GM19467 (cell line): ENCODE data around the gene VN1R2.
"Not testable (repeated sequence)": the region's sequence is repeated elsewhere in the genome, so short reads cannot be mapped to it uniquely, and the experiment has no call there.

Source experiments
- ATAC-seq: cut with Tn5 transposase; IDR thresholded peaks from one replicate; pipeline ENCODE4 v1.9.1; 2021; ENCODE audit warnings: mild to moderate bottlenecking, moderate library complexity; ENCODE audit not compliant: unreplicated experiment

VN1R2 gene

DNA sequence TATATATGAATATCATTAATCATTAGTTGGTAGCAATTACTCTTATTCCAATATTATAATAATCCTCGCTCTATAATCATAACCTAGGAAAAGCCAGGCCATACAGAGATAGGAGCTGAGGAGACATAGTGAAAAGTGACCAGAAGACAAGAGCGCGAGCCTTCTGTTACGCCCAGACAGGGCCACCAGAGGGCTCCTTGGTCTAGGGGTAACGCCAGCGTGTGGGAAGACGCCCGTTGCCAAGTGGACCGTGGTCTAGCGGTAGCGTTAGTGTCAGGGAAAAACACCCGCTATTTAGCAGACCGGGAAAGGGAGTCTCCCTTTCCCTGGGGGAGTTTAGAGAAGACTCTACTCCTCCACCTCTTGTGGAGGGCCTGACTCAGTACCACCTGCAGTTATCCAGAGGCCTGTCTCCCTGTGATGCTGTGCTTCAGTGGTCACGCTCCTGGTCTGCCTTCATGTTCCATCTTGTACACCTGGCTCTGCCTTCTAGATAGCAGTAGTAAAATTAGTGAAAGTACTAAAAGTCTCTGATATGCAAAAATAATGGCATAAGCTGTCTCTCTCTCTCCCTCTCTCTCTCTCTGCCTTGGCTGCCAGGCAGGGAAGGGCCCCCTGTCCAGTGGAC is at the start of gene VN1R2:
TSS of gene VN1R2 (plus strand) at position 578 of the 628 bp plus-strand sequence. CDS start 84 bp downstream, outside the sequence.
- ATAC-seq, result not testable (repeated sequence)

DNA sequence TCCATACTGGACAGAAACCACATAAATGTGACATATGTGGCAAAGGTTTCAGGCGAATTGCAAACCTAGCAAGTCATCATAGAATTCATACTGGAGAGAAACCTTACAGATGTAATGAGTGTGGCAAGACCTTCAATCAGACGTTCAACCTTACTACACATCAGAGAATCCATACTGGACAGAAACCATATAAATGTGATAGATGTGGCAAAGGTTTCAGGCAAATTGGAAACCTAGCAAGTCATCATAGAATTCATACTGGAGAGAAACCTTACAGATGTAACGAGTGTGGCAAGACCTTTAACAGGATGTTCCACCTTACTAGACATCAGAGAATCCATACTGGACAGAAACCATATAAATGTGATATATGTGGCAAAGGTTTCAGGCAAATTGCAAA is 46.5 kb upstream of the VN1R2 start:
- ATAC-seq, result not testable (repeated sequence)

GRCh38 chr19:53212703-53213320 is 45.3 kb upstream of the VN1R2 start:
- ATAC-seq, result no peak

GRCh38 chr19:53222716-53223115 is 35.4 kb upstream of the VN1R2 start:
- not testable (repeated sequence) for ATAC-seq

DNA sequence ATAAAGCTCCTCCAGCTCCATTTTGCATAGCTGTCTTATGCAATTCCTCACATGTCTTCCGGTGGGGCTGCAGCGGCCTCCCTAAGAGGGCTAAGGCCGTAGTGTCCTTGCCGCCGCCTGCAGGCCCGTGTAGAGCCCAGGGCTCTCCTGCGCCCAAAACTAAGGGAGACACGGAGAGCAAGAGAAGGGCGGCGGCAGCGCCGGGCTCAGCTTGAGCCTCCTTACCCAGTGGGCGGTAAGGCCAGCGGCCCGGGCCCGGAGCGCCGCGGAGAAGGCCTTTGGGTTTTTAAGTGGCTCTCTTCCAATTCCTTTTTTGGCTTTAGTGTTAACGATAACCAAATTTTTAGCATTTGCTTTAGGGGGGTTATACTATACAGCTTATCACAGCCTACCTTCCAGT is 33.5 kb upstream of the VN1R2 start:
- ATAC-seq, result no peak

GRCh38 chr19:53237114-53237777 is 20.8 kb upstream of the VN1R2 start:
- no peak for ATAC-seq

DNA sequence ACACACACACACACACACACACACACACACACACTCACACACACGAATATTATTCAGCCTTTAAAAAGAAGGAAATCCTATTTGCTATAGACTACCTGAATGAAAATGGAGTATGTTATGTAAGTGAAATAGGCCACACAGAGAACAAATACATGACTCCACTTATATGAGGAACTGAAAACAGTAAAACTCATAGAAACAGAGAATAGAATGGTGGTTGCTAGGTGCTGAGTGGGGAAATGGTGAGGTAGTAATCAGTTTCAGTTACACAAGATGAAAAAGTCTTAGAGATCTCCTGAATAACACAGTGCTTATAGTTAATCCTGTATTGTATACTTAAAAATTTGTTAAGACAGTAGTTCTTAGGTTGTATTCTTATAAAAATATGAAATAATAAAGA is 11.6 kb upstream of the VN1R2 start:
- no peak for ATAC-seq

- ATAC-seq, result no peak
Observed at GRCh38 chr19:53254411-53255341, 3.4 kb upstream of the VN1R2 start, which contains the start of gene ZNF677. Gene ZNF677, minus strand, starts transcription at chr19:53254873. Its CDS starts 3,323 bp downstream, at chr19:53251550.

DNA sequence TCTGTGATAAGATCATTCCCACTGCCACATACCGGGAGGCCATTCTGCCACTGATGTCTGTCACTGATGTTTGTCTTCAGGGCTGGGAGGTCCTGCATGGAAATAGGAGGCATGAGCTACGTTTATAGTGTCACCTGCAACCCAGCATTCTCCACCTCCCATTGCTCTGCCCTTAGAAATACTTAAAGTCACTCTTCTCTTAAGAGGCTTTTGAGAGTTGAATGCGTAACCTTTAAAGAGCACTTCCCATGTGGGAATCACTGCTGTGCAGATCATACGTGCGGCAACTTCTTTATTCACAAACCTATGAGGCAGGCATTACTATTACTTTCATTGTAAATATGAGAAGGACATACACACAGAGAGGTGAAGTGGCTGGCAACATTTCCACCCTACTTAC is 9.5 kb downstream of the VN1R2 start, which contains the start of gene VN1R4:
TSS of gene VN1R4 (minus strand) at position 101 of the 400 bp plus-strand sequence. CDS start at position 43, 58 bp downstream.
- not testable (repeated sequence) for ATAC-seq

GRCh38 chr19:53269861-53270260 is 11.8 kb downstream of the VN1R2 start:
- ATAC-seq, result not testable (repeated sequence)

DNA sequence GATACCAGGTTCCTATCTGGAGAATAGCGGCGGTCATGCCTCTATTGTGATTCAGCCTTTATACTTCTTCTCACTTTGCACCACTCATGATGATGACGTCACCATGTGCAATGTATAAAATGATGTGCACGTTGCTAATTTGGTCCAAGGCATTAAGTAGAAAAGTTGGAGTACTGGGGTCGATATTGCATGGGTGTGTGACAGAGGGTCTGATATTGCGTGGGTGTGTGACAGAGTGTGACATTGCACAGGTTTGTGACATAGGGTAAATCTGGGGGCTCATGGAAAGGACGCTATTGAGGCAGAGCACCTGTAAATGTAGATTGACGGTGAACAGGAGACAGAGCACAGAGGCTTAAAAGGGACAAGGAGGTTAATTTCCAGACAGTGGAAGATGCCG is 14.0 kb downstream of the VN1R2 start:
- no peak for ATAC-seq

DNA sequence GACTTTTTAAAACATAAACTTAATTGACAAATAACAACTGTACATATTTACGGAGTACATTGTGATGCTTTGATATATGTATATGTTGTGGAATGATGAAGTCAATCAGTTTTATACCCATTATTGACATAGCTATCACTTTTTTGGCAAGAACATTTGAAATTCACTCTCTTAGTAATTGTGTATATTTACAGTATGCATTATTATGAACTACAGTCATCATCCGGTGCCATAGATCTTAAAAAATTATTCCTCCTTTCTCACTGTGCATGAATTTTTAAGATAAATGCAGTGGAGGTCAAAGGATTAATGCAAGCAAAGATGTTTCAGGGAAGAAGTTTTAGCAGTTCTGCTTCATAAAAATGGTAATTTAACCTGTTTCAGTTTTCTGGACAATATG is 17.4 kb downstream of the VN1R2 start:
- no peak for ATAC-seq

GRCh38 chr19:53281947-53282346 is 23.9 kb downstream of the VN1R2 start:
- ATAC-seq, result not testable (repeated sequence)

DNA sequence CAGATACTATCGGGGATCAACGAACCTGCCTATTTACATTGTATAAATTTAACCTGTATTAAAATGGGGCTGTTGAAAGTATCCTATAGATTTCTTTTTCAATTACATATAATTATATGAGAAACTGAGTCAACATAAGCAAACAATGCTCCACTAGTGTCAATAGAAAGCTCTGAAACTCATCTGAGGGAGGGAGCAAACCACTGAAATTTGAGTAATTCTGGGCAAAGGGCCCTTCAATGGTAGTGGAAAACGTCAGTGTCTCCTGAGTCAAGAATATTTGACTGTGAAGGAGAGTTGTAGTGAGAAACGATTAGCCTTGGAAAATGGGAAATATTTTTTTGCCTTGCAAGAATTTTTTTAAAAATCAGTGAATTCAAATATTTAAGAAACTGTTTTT is 27.0 kb downstream of the VN1R2 start:
- no peak for ATAC-seq

GRCh38 chr19:53290758-53291549 is 32.9 kb downstream of the VN1R2 start:
- no peak for ATAC-seq

GRCh38 chr19:53294786-53295441 is 36.8 kb downstream of the VN1R2 start:
- ATAC-seq, result no peak

- ATAC-seq, result not testable (repeated sequence)
Observed at GRCh38 chr19:53301341-53301740, 43.2 kb downstream of the VN1R2 start.

DNA sequence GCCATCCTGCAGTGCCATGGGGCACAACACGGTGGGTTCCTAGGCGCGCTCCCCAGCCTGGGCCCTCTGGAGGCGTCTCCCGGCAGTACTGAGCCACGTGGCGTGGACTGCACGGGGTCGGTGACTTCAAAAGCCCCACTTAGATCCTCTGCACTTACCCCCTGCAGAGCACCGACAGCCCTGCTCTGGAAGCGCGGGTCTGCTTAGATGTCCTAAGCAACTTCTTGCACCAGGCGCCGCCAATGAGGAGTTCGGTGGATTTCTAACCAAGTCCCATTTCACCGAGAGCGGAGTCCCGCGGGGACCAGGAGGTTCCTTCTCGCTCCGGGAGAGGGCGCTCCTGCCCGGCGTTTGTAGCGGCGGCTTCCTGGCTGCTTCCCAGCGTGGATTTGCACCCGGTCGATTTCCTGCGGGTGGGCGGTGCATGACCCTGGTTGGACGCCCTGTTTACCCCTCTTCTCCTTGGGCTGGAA is 50.3 kb downstream of the VN1R2 start:
- ATAC-seq, result no peak
